ENCODE data around the gene ATRN. TPM values are rescaled to one million over a fixed set of nuclear protein-coding genes. Genes with fewer than 3 reads are reported as not detected.

Gene ATRN
- total RNA-seq, 1 donor from 2014 or later = 37.0 TPM

- H3K4me1 Mint-ChIP-seq (ENCODE audit: unreplicated experiment) = peaks cover 7% of the 10 kb centered on the region
- H3K4me3 Mint-ChIP-seq (ENCODE audit: unreplicated experiment) = no peak overlapping the region
- no peak for DNase-seq (ENCODE audit: low spot score)
- peaks cover 20% of the 10 kb centered on the region for H3K27me3 Mint-ChIP-seq (ENCODE audit: unreplicated experiment)
- H3K36me3 Mint-ChIP-seq (ENCODE audit: low read depth, unreplicated experiment) = no peaks in the 10 kb centered on the region
- H3K27ac Mint-ChIP-seq (ENCODE audit: unreplicated experiment) = no peak overlapping the region
- no peak for TF ChIP-seq CTCF (IDR thresholded peaks at IDR 0.05; ENCODE audit: unreplicated experiment)
- no peaks in the 10 kb centered on the region for H3K9me3 Mint-ChIP-seq (ENCODE audit: unreplicated experiment)
These were observed 201.8 kb downstream of the ATRN start for GRCh38 chr20:3672547-3673171.

GRCh38 chr20:3673221-3674070, 202.6 kb downstream of the ATRN start:
- H3K27me3 Mint-ChIP-seq (ENCODE audit: unreplicated experiment) = peaks cover 20% of the 10 kb centered on the region
- no peak overlapping the region for H3K4me3 Mint-ChIP-seq (ENCODE audit: unreplicated experiment)
- no peak overlapping the region for H3K27ac Mint-ChIP-seq (ENCODE audit: unreplicated experiment)
- no peaks in the 10 kb centered on the region for H3K36me3 Mint-ChIP-seq (ENCODE audit: low read depth, unreplicated experiment)
- DNase-seq (ENCODE audit: low spot score) = no peak
- H3K4me1 Mint-ChIP-seq (ENCODE audit: unreplicated experiment) = peaks cover 7% of the 10 kb centered on the region
- no peaks in the 10 kb centered on the region for H3K9me3 Mint-ChIP-seq (ENCODE audit: unreplicated experiment)
- no peak for TF ChIP-seq CTCF (IDR thresholded peaks at IDR 0.05; ENCODE audit: unreplicated experiment)

DNA sequence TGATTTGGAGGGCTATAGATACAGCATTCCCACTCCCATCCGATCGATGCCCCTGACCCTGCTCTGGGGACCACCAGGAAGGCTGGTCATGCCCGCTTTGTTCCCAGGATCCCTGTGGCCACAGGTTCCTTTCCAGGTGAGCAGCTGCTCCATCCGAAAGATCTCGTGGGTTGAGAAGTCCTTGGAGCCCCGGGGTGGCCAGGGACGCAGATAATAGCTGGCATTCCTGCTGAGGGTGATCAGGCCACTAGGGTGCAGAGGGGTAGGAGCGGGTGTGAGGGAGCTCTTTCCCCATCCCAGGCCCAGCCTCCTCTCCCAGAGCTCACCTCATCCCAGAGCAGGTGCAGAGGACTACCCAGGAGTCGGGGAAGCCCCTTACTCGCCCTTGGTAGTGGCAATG, 203.6 kb downstream of the ATRN start:
- H3K27ac Mint-ChIP-seq (ENCODE audit: unreplicated experiment) = no peak overlapping the region
- no peak for DNase-seq (ENCODE audit: low spot score)
- peaks cover 23% of the 10 kb centered on the region for H3K27me3 Mint-ChIP-seq (ENCODE audit: unreplicated experiment)
- no peak for TF ChIP-seq CTCF (IDR thresholded peaks at IDR 0.05; ENCODE audit: unreplicated experiment)
- no peaks in the 10 kb centered on the region for H3K9me3 Mint-ChIP-seq (ENCODE audit: unreplicated experiment)
- no peak overlapping the region for H3K4me3 Mint-ChIP-seq (ENCODE audit: unreplicated experiment)
- H3K36me3 Mint-ChIP-seq (ENCODE audit: low read depth, unreplicated experiment) = no peaks in the 10 kb centered on the region
- H3K4me1 Mint-ChIP-seq (ENCODE audit: unreplicated experiment) = peaks cover 7% of the 10 kb centered on the region

DNA sequence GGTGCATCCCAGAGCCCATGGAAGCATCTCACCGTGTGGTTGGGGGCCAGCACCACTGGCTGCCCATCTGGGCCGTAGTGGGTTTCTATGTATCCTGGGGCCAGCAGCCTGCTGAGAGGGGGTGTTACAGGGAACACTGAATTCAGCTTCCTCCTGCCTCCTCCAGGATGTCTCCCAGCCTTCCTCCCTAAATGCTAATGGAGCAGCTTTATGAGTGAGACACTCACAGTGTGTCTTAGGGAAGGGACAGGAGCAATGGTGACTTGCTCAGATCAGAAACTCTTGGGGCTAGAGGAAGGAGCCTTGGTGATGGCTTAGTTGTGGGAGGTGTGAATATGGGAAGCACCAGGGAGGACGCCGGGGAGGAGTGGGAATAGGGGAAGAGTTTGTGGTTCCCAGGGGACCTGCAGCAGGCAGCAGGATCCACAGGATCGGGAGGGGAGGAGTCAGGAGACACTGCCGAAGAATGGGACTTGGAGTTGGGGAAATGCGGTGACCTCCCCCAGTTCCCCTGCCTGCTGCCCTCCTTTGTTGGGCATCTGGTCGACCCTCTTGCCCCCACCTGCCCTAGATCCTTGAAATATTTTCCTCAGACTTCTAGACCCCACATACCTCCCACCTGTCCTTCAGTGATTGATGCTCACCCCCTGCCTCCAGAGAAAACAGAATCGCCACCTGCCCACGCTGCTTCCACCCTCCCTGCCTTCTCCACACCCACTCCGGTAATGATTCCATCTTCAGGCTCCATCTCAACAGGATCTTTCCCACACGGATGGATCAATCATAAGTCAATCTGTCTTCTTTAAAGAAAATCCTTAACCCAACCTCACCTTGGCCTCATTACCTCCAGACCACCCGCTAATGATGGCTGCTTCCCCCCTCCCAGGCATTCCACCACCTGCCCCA, 204.4 kb downstream of the ATRN start:
- H3K9me3 Mint-ChIP-seq (ENCODE audit: unreplicated experiment) = no peaks in the 10 kb centered on the region
- no peak for DNase-seq (ENCODE audit: low spot score)
- TF ChIP-seq CTCF (IDR thresholded peaks at IDR 0.05; ENCODE audit: unreplicated experiment) = no peak
- H3K27ac Mint-ChIP-seq (ENCODE audit: unreplicated experiment) = no peak overlapping the region
- H3K4me3 Mint-ChIP-seq (ENCODE audit: unreplicated experiment) = no peak overlapping the region
- peaks cover 18% of the 10 kb centered on the region for H3K27me3 Mint-ChIP-seq (ENCODE audit: unreplicated experiment)
- H3K4me1 Mint-ChIP-seq (ENCODE audit: unreplicated experiment) = peaks cover under 1% of the 10 kb centered on the region
- H3K36me3 Mint-ChIP-seq (ENCODE audit: low read depth, unreplicated experiment) = no peaks in the 10 kb centered on the region
